HepG2 (cell line): ENCODE data around the gene RFX6.

ENCODE experiments used
- CBFB ChIP-seq: sonication (generic); formaldehyde crosslinking; IDR thresholded peaks from 2 replicates; pipeline ENCODE4 v1.4.0; 2020; ENCODE audit warnings: missing genetic modification reagents
- CTCF ChIP-seq: sonication (generic); formaldehyde crosslinking; IDR thresholded peaks from 2 replicates; pipeline ENCODE4 v1.5.0; 2020; ENCODE audit warnings: mild to moderate bottlenecking, missing genetic modification reagents, moderate library complexity
- MAFG ChIP-seq: sonication (generic); formaldehyde crosslinking; IDR thresholded peaks from 2 replicates; pipeline ENCODE4 v1.5.1; 2020; ENCODE audit warnings: mild to moderate bottlenecking, missing genetic modification reagents
- REL ChIP-seq: sonication (generic); formaldehyde crosslinking; conservative IDR thresholded peaks from 2 replicates; pipeline ENCODE4 v1.8.0; 2022; ENCODE audit warnings: mild to moderate bottlenecking, missing genetic modification reagents, moderate library complexity
- TAF1 ChIP-seq: sonication (generic); formaldehyde crosslinking; IDR thresholded peaks from 2 replicates; pipeline ENCODE4 v1.4.0; 2020; ENCODE audit warnings: missing genetic modification reagents
- U2AF2 ChIP-seq: fragments of 200-400 bp; formaldehyde crosslinking; IDR thresholded peaks from 2 replicates; pipeline ENCODE4 v1.6.1; 2017; ENCODE audit warnings: low read depth, mild to moderate bottlenecking, low read length
- YEATS2 ChIP-seq: sonication (generic); formaldehyde crosslinking; IDR thresholded peaks from 2 replicates; pipeline ENCODE4 v1.4.0; 2020; ENCODE audit warnings: missing genetic modification reagents, borderline replicate concordance

- no peak for TF ChIP-seq CTCF (CRISPR knock-in tag)
- TF ChIP-seq MAFG (CRISPR knock-in tag), result no peak
- no peak for TF ChIP-seq CBFB (CRISPR knock-in tag)
- TF ChIP-seq U2AF2, result no peak
- no peak for TF ChIP-seq TAF1 (CRISPR knock-in tag)
- TF ChIP-seq REL (CRISPR knock-in tag), result no peak
- TF ChIP-seq YEATS2 (CRISPR knock-in tag), result no peak
Observed at GRCh38 chr6:116945809-116946208, 68.8 kb downstream of the RFX6 start.
